Prostate gland (tissue), 2 donors: ENCODE measurements around the gene MIS12. TPM values are rescaled to one million over a fixed set of nuclear protein-coding genes. Genes with fewer than 3 reads are reported as not detected.

ENCODE experiments used
- DNase-seq: peaks from one replicate; pipeline ENCODE4 v3.0.0-alpha.2; 2019; ENCODE audit warnings: low spot score
- H3K27ac ChIP-seq, 2 donors: fragments of 200-600 bp; sonication (generic); 2 replicates each; pipeline ENCODE4 v1.5.1; 2017 to 2019
- H3K27me3 ChIP-seq: fragments of 200-600 bp; sonication (generic); replicated peaks from 2 replicates; pipeline ENCODE4 v1.5.1; 2019; ENCODE audit not compliant: insufficient read depth
- H3K36me3 ChIP-seq, 2 donors: fragments of 200-600 bp; sonication (generic); 1 replicate in 1 of 2; 2 replicates in 1 of 2; pipeline versions ENCODE4 v1.5.1 to v1.8.1; 2017 to 2019
- H3K4me1 ChIP-seq: fragments of 200-600 bp; sonication (generic); replicated peaks from 2 replicates; pipeline ENCODE4 v1.5.1; 2019
- H3K4me3 ChIP-seq, 2 donors: fragments of 200-600 bp; sonication (generic); 2 replicates each; pipeline ENCODE4 v1.5.1; 2017 to 2019
- H3K9me3 ChIP-seq: fragments of 200-600 bp; sonication (generic); 2 replicates; pipeline ENCODE4 v1.5.1; 2017
- POLR2A ChIP-seq: fragments of 450-650 bp; IDR thresholded peaks from one replicate; pipeline ENCODE4 v1.6.1; 2016; ENCODE audit warnings: antibody characterized with exemption, mild to moderate bottlenecking
- POLR2AphosphoS5 ChIP-seq: sonication (generic); formaldehyde crosslinking; IDR thresholded peaks from one replicate; pipeline ENCODE4 v1.6.1; 2017; ENCODE audit warnings: antibody characterized with exemption
- WGBS: methylation state at CpG from one replicate; pipeline ENCODE4 v1.1.5; 2018; 5-methylcytosine and 5-hydroxymethylcytosine counted together
- intact Hi-C: fragments of 100-400 bp; cut with DNase I; formaldehyde crosslinking; loops from one replicate; pipeline ENCODE4 v1.14.2; 2022
- total RNA-seq, 2 donors: library from RNA; depleted of rRNA; stranded (reverse); fragments of >200 nt; gene quantifications; one replicate each; pipeline ENCODE4 v1.1.0, GENCODE V29; 2016
- TF ChIP-seq, protein P1 (sequence below), 4 experiments: fragments of 200-600 bp in 2 of 4; fragments of 450-650 bp in 2 of 4; sonication (generic) in 2 of 4; IDR thresholded peaks; 1 replicate in 3 of 4; 2 replicates in 1 of 4; pipeline ENCODE4 v1.5.1; 2016 to 2019; ENCODE audit warnings: antibody characterized with exemption in 4 of 4, mild to moderate bottlenecking in 2 of 4, moderate library complexity in 2 of 4

The MIS12 gene
- total RNA-seq, 2 donors from 2014 or later, result 7.9 to 18.7 TPM

GRCh38 chr17:5531085-5531418 lies 44.7 kb downstream of the MIS12 start:
- H3K4me1 ChIP-seq, result no peaks in the 10 kb centered on the region
- WGBS, result 96% methylated on average over 4 of the region's 4 CpGs
- intact Hi-C loops, result no loop called here

DNA sequence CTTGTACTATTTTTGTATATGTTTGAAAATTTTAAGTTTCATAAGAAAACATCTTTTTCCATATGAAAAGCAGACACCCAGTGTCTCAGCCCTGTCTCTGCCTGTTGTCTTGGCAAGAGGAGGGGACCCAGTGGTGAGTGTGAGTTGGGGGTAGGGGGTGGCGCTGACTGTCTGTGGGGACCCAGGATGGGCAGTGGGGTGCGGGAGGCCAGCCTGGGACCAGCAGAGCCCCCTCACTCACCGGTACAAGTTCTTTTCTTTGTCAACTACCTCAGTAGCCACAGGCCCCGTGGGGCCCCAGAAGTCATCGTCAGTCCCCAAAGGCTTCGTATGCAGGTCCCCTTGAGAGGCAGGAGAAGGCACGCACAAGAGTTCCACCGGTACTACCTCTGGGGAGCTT lies 46.2 kb downstream of the MIS12 start:
- H3K4me1 ChIP-seq, result no peaks in the 10 kb centered on the region
- intact Hi-C loops, result no loop called here
- no peaks in the 10 kb centered on the region for H3K27me3 ChIP-seq
- no peaks in the 10 kb centered on the region for H3K9me3 ChIP-seq
- no peak for DNase-seq
- no peaks in the 10 kb centered on the region for H3K36me3 ChIP-seq
- TF ChIP-seq POLR2A, result no peak
- TF ChIP-seq, protein P1, sequence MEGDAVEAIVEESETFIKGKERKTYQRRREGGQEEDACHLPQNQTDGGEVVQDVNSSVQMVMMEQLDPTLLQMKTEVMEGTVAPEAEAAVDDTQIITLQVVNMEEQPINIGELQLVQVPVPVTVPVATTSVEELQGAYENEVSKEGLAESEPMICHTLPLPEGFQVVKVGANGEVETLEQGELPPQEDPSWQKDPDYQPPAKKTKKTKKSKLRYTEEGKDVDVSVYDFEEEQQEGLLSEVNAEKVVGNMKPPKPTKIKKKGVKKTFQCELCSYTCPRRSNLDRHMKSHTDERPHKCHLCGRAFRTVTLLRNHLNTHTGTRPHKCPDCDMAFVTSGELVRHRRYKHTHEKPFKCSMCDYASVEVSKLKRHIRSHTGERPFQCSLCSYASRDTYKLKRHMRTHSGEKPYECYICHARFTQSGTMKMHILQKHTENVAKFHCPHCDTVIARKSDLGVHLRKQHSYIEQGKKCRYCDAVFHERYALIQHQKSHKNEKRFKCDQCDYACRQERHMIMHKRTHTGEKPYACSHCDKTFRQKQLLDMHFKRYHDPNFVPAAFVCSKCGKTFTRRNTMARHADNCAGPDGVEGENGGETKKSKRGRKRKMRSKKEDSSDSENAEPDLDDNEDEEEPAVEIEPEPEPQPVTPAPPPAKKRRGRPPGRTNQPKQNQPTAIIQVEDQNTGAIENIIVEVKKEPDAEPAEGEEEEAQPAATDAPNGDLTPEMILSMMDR (IDR thresholded peaks at IDR 0.05), result no peak
- no peak for TF ChIP-seq POLR2AphosphoS5
- WGBS, result 92% methylated on average over 8 of the region's 8 CpGs
- H3K27ac ChIP-seq, result no peak overlapping the region
- H3K4me3 ChIP-seq, result no peak overlapping the region

More at GRCh38 chr17:5531085-5531418, 44.7 kb downstream of the MIS12 start:
- H3K4me3 ChIP-seq, result no peak overlapping the region
- H3K9me3 ChIP-seq, result no peaks in the 10 kb centered on the region
- no peak for DNase-seq
- no peaks in the 10 kb centered on the region for H3K27me3 ChIP-seq
- H3K27ac ChIP-seq, result no peak overlapping the region
- no peaks in the 10 kb centered on the region for H3K36me3 ChIP-seq
- TF ChIP-seq POLR2A (no peak), POLR2AphosphoS5 (no peak)
- TF ChIP-seq, protein P1 (IDR thresholded peaks at IDR 0.05), result no peak

DNA sequence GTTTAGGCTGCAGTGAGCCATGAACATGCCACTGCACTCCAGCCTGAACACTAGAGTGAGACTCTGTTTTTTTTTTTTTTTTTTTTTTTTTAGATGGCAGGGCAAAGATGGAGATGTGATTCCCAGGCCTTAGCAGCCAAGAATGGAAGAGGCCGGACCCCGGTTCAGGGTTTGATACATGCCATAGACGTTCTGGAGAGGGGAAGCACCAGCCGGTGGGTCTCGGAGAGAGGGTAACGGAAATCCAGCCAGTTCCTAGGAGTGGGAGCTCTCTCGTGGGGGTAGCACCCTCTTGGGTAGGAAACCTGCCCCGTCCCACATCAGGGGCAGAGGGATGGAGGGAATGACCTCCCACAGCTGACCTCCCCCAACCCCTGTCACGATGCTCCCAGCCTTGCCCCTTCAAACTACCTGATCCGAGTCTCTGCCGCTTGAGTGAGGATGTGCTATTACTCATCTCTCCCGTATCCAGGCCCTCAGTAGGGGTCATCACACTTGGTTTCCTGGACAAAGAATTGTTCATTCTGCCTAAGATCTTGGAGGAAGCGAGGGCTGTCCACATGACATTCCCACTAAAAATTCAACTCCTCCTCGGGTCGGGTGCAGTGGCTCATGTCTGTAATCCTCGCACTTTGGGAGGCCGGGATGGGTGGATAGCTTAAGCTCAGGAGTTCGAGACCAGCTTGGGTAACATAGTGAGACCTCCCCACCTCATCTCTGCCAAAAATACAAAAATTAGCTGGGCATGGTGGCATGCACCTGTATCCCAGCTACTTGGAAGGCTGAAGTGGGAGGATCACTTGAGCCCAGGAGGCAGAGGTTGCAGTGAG lies 47.3 kb downstream of the MIS12 start:
- 87% methylated on average over 18 of the region's 18 CpGs for WGBS
- DNase-seq, result no peak
- H3K27me3 ChIP-seq, result no peaks in the 10 kb centered on the region
- H3K36me3 ChIP-seq, result no peaks in the 10 kb centered on the region
- no peaks in the 10 kb centered on the region for H3K4me1 ChIP-seq
- intact Hi-C loops, result no loop called here
- no peak overlapping the region for H3K27ac ChIP-seq
- TF ChIP-seq POLR2A (no peak), POLR2AphosphoS5 (no peak)
- TF ChIP-seq, protein P1 (IDR thresholded peaks at IDR 0.05), result no peak
- H3K4me3 ChIP-seq, result no peak overlapping the region
- no peaks in the 10 kb centered on the region for H3K9me3 ChIP-seq

DNA sequence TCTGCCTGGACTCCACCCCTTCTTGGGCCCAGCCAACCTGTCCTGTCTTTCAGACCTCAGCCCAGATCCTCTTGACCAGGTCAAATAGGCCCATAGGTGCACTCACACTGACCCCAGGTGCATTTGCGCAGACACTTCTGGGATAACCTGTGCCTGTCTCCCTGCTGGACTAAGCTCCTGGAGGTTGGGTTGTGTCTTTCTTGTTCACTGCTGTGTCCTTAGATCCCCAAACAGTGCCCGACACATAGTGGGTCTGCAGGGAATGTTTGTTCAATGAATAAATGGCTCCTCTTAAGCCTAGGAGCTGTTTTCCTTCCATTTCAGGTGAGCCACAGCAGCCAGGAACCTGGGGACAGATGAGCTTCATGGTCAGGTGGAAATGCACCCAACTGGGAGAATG lies 49.1 kb downstream of the MIS12 start:
- Histone ChIP-seq H3K36me3 (no peaks in the 10 kb centered on the region), H3K27me3 (no peaks in the 10 kb centered on the region), H3K4me1 (no peaks in the 10 kb centered on the region), H3K4me3 (no peak overlapping the region), H3K9me3 (no peaks in the 10 kb centered on the region), H3K27ac (no peak overlapping the region)
- TF ChIP-seq POLR2AphosphoS5, result no peak
- TF ChIP-seq POLR2A, result no peak
- TF ChIP-seq, protein P1 (IDR thresholded peaks at IDR 0.05), result no peak
- WGBS, result 100% methylated on average over 2 of the region's 2 CpGs
- intact Hi-C loops, result no loop called here
- no peak for DNase-seq
